Thyroid gland (tissue), 4 donors: ENCODE data around the gene PGAP3.

Experiments
- CTCF ChIP-seq, 6 experiments: fragments of 200-600 bp in 3 of 6; fragments of 450-650 bp in 3 of 6; sonication (generic) in 3 of 6; IDR thresholded peaks; one replicate each; pipeline ENCODE4 v1.5.1; 2016 to 2019; ENCODE audit warnings: antibody characterized with exemption in 6 of 6, mild to moderate bottlenecking in 2 of 6, inconsistent platforms in 1 of 6, moderate library complexity in 1 of 6
- POLR2A ChIP-seq, 2 donors: fragments of 450-650 bp; IDR thresholded peaks; one replicate each; pipeline ENCODE4 v1.6.1; 2017; ENCODE audit warnings: antibody characterized with exemption in 2 of 2, mild to moderate bottlenecking in 2 of 2, moderate library complexity in 1 of 2

DNA sequence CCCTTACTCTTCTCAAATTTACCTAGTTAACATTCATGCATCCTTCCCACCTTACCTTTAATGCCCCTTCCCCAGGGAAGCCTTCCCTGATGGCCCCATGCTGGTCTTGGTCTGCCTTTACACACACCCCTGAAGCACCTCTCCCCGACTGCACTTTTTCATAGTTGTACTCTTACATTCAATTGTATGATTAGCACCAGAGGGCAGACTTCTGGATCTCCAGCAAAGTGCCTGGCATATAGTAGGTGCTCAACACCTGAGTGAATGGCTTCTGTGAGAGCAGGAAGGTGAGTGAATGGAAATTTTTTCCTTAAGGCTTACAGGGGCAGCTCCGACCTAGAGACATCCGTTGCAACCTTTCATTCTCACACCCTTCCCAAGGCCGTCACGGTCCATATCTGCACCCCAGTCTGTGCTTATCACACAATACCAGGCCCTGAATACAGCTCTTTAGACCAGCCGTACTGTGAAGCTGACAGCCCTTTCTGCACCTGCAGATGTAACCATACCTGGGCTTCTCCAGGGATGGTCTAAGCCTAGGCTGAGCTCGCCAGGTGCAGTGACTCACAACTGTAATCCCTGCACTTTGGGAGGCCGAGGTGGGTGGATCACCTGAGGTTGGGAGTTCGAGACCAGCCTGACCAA is 4.4 kb downstream of the PGAP3 start:
- TF ChIP-seq CTCF (IDR thresholded peaks at IDR 0.05) (no peak), POLR2A (IDR thresholded peaks at IDR 0.05) (no peak)
